GM18498 (cell line): ENCODE data around the gene MRPL34.

ENCODE experiments used
- ATAC-seq: cut with Tn5 transposase; IDR thresholded peaks from one replicate; pipeline ENCODE4 v1.9.1; 2021; ENCODE audit warnings: mild to moderate bottlenecking, moderate library complexity; ENCODE audit not compliant: unreplicated experiment

Gene MRPL34

DNA sequence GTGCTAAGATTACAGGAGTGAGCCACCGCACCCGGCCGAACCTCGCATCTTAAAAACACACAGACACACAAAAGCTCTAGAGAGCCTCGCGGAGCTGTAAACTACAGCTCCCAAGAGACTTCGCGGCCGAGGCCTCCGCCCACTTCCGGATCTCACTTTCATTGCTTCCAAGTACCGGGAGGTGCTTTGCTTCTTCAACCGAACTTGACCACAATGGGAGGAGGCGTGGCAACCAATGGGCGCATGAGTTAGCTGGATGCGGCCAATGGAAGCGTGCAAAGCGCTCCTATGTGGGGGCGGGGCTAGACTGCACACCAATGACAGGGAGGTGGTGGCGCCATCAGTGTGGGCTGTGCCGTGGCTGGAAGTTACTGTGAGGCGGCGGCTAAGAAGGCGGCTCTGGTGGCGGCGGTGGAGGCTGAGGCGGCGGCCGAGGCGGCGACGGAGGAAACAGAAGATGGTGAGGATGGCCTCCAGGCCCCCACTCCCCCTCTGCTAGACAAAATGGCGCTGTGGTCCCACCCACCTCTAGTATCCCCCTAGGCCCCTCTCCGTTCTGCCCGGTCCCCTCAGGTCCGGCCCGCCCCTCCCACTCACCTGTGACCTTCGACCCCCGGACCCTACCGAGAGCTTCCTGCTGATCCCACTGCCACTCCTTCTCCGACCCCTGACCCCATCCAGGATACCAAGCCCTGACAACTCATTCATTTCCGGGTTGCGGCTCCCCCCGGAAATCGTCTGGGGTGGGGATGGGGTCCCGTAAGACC lies 3.7 kb downstream of the MRPL34 start, which contains the start of gene DDA1:
Gene DDA1 (plus strand): TSS at position 366 of the 767 bp plus-strand sequence. CDS start 92 bp downstream, at position 458.
- ATAC-seq = peak; percentile 57

DNA sequence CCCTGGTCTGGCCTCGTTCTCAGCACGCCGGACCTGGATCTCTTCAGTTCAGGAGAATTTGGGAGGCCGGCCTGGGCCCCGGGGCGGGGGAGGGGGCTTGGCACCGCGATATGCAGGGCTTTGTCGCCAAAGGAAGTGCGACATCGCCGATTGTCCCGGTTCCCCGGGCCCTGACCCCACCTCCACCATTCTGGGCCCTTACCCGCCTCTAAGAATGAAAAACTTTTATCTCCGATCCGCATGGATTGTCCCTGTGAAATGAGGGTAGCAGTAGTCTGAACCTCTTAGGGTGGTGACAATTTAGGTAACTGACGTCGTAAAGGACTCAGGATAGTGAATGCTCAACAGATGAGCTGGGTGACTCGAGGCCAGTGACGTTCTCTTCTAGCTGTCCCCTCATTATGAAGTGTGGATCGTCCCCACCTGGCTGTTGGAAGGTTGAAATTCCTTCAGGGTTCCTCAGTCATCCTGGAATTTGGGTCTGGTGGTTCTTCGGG lies 4.3 kb downstream of the MRPL34 start:
- ATAC-seq = no peak

GRCh38 chr19:17311455-17312188 lies 6.0 kb downstream of the MRPL34 start:
- ATAC-seq = no peak

DNA sequence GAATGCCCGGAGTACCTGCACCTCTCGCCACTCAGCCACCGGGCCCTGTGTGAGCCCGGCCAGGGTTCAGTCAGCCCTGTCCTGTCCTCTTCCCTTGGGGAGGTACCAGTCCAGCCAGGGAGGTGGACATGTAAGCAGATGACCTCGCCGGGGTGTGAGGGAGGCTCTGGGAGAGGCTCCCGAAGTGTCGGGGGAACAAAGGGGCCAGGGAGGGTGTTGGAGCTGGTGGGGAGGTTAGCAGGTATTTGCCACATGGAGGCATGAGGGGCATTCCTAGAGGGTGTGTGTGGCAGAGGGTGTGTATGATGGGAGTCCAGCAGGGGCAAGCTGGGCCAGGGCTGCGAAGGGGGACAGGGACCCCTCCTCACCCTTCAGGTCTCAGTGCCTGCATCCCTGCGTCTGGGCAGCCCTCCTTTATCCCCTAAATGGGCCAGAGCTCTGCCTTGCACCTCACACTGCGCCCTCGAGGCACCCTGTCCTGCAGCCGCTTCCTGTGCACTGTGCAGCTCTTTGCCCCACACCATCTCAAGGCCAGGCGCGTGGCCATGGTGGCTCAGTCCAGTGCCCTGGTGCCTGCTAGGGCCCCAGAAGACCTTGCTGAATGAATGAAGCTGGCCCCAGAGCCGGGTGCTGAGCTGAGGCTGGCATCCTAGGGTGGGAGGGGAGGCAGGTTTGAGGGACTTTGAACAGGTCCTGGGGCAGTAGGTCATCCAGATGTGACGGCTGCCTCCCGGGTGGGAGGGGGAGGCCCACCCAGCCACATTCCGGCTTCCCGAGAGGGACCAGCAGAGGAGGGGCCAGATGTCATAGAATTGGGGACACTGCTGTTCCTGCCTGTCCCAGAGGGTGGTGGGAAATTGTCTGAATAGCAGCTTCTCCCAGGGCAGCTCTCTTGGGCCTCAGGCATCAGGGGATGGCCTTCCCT lies 6.8 kb downstream of the MRPL34 start:
- ATAC-seq = no peak

DNA sequence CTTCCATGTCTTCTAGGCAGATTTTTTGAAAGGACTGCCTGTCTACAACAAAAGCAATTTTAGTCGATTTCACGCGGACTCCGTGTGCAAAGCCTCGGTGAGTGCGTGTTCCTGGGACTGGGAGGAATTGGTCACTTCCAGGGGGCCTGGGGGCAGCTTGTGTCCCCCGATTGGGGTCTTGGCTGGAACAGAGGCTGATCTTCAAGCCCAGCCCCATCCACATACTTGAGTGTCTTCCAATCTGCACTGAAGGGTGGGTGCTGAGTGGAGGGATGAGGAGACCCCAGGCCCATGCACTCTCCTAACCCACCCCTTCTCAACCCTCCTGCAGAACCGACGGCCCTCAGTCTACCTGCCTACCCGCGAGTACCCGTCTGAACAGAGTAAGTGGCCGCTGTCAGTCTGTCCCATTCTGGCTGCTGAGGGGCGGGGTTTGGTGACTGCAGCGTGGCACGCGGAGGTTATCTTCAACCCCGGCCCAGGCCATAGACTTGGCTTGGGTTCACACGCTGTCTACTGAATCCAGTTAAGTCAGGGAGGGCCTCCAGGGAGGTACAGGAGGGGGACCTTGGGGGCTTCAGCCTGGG lies 8.4 kb downstream of the MRPL34 start:
- no peak for ATAC-seq

DNA sequence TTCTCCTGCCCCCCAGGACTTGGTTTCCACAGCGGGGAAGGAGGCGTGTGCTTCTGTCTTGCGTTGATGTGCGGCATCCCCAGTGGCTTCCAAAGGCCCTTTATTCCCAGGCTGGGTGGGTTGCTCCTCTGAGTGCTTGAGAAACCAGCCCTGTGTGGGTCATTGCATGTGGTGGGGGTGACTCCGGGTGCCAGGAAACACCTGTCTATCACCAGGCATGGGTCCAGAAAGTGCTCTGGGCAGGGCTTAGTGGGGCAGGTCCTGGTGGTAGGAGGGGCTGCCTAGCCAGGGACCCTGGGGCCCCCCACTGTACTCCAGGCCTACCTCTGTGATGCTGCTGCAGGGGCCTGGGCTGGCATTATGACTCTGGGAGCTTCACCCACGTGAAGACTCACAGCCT lies 13.3 kb downstream of the MRPL34 start:
- no peak for ATAC-seq

- no peak for ATAC-seq
Measured at GRCh38 chr19:17319473-17320238, 14.0 kb downstream of the MRPL34 start.

DNA sequence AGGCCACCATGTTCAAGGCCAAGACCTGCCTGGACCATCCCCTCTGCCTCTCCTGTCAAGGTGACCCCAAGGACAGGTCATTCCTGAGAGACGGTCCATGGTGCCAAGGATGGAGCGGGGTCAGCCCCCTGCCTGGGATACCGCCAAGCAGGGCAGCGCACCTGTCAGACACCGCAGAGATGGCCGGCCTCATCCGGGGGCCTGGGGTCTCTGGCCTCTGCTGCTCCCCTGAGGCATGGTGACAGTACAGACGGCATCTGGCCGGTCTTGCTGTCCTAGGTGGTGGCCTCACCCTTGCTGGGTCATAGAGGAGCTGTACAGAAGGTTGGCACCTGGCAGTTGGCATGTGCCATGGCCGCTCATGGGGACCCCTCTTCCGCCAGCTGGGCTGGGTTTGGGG lies 14.8 kb downstream of the MRPL34 start:
- no peak for ATAC-seq

GRCh38 chr19:17321655-17322489 lies 16.2 kb downstream of the MRPL34 start:
- ATAC-seq = no peak

DNA sequence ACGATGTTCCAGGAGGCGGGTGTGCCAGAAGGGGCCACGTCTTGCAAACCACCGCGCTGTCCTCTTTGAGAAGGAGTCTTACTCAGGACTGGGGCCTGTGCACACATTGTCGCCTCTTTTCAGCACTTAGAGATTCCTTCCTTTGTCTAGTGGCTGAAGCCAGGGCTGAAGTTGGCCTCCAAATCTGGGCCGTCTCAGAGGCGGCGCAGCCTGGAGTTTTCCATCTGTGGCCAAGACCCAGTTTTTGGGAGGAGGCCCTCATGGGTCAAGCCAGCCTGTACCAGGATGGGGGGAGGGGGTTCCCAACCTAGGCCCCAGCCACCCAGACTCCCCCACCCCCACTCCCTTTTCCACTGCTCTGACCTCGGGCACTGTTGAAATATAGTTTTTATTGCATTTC lies 17.2 kb downstream of the MRPL34 start:
- ATAC-seq = no peak

DNA sequence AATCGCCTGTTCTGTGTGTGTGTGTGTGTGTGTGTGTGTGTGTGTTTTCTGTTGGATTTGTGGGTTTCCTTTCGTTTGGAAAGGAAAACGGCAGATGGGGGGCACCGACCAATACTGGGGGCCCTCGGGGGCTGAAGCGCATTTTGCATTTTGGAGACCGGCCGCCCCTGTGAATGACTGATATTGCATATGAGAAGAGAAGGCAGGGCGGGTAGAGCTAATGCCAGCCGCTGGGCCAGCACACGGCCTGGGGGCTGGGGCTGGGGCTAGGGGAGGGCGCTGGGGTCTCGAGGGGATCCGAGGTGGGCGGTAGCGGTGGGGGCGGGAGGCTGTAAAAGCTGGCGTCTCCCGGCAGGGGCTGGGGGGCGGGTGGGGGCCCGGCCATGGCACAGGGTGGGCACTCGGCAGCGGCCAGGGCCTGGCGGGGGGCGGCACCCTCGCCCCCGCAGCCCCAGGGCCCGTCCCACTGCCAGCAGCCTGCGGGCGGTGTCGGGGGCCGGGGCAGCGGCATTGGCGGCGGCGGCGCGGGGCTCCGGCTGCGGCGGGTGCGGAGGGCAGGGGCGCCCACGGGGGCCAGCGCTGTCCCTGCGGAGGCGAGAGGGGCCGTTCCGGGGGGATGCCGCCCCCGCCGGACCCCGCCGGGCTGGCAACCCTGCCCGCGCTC lies 17.8 kb downstream of the MRPL34 start:
- no peak for ATAC-seq

GRCh38 chr19:17323964-17324332 lies 18.3 kb downstream of the MRPL34 start:
- no peak for ATAC-seq

DNA sequence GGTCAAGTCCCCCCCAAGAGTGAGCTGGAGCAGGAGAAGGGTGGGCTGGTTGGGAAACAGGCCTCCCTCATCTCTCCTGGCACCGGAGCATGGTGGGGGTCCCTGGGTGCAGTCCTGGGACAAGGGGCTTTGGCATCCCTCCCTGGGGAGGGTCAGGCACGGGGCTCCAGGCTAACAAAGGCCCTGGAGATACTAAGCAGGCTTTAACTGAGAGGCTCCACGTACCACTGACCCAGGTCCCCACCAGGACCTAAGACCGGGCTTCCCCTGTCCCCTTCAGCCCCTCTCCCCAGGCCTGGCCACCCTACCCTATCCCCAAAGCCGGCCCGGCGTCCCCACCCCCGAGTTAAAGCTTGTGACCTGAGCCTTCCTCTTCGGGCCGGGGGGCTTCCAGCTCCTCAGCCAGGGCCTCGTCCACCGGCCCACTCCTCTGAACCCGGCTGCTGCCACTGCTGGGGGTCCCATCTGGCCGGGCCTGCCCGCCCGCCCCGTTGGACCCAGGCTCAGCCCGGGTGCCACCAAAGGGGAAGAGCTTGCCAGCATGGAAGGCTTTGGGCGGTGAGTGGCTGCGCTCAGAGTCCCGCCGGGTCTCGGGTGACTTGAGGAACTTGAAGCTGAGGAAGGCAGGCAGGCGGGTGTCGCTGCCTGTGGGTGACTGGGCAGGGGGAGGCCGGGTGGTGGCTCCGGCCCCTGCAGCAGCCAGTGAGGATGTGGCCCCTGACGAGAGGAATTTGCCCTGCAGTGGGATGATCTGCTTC lies 18.9 kb downstream of the MRPL34 start:
- no peak for ATAC-seq

- ATAC-seq = no peak
Measured at GRCh38 chr19:17325133-17325532, 19.5 kb downstream of the MRPL34 start.

GRCh38 chr19:17325881-17326594 lies 20.4 kb downstream of the MRPL34 start:
- ATAC-seq = no peak

- ATAC-seq = no peak
Measured at GRCh38 chr19:17326595-17326966, 20.9 kb downstream of the MRPL34 start.

DNA sequence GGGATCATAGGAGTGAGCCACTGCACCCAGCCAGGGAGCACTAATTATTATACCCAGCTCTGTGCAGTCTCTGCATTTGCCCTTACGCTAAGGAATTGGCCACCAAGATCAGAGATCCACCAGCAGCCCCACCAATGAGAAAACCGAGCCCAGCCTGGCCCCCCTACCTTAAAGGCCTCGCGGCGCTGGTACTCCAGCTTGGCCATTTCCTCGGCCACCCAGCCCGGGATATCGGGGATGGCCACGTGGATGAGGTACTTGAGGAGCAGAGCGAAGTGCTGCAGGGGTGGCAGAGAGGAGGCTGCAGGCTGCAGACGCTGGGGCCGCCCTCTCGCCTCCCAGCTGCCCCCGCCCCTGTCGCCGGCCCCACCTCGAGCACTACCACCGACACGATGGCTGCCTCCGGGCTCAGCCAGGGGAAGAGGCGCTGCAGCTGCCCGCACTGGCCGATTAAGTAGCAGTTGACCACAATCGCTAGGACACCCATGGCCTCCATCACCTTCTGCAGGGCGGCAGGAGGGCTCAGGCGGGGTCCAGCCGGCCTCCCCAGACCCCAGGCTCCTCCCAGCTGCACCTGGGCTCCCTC lies 21.5 kb downstream of the MRPL34 start:
- no peak for ATAC-seq
